HEK293T (cell line): ENCODE results near the gene FBXL22.

Experiments used
- ARNT ChIP-seq: fragments of 450-650 bp; IDR thresholded peaks from 2 replicates; pipeline ENCODE4 v1.6.1; 2017; ENCODE audit warnings: mild to moderate bottlenecking
- ELF4 ChIP-seq: fragments of 450-650 bp; IDR thresholded peaks from 2 replicates; pipeline ENCODE4 v1.6.1; 2017; ENCODE audit warnings: antibody characterized with exemption
- FOXA1 ChIP-seq: fragments of 450-650 bp; IDR thresholded peaks from 2 replicates; pipeline ENCODE4 v1.6.1; 2016; ENCODE audit warnings: mild to moderate bottlenecking

DNA sequence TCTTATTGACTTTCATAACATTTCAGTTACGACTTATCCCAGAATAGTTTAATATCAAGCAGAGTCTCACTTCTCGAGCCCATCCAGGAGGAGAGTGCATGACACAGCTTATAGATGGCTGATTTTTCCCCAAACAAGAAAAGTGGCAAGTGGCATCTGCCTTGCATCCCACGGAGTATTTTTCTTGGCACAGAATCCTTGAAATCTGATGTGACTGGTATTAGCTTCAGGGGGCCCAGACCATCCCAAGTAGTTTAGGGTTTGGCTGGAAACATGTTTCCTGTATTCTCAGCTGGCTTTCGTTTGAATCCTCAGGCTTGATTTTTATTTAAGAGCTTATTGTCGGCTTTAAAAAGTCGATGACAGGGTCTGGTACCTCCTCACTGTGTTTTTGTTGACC, 20.7 kb upstream of the FBXL22 start:
- TF ChIP-seq ELF4: no peak
- no peak for TF ChIP-seq ARNT
- no peak for TF ChIP-seq FOXA1
